HepG2 (cell line): ENCODE results near the gene APBA3. TPM values are rescaled to one million over a fixed set of nuclear protein-coding genes. Genes with fewer than 3 reads are reported as not detected.

Experiments used
- BCL3 ChIP-seq: sonication (generic); formaldehyde crosslinking; IDR thresholded peaks from 2 replicates; pipeline ENCODE4 v1.5.1; 2020; ENCODE audit warnings: mild to moderate bottlenecking, missing genetic modification reagents, moderate library complexity
- CC2D1A ChIP-seq: sonication (generic); formaldehyde crosslinking; IDR thresholded peaks from 2 replicates; pipeline ENCODE4 v1.8.1; 2023; ENCODE audit warnings: mild to moderate bottlenecking, missing genetic modification reagents
- ETV5 ChIP-seq: IDR thresholded peaks from 2 replicates; pipeline ENCODE4 v1.6.1; 2018; ENCODE audit warnings: missing biosample characterization, missing genetic modification reagents, inconsistent platforms, borderline replicate concordance
- GATAD1 ChIP-seq: IDR thresholded peaks from 2 replicates; pipeline ENCODE4 v1.6.1; 2016; ENCODE audit warnings: missing genetic modification reagents, missing compliant biosample characterization
- KLF9 ChIP-seq: IDR thresholded peaks from 2 replicates; pipeline ENCODE4 v1.6.1; 2016; ENCODE audit warnings: low read depth
- MEIS2 ChIP-seq: sonication (generic); formaldehyde crosslinking; IDR thresholded peaks from 2 replicates; pipeline ENCODE4 v1.9.0; 2021; ENCODE audit warnings: mild to moderate bottlenecking, missing genetic modification reagents
- MLLT10 ChIP-seq: sonication (generic); formaldehyde crosslinking; IDR thresholded peaks from 2 replicates; pipeline ENCODE4 v1.4.0; 2020; ENCODE audit warnings: missing genetic modification reagents
- NONO ChIP-seq, 2 experiments: fragments of 450-650 bp in 1 of 2; sonication (generic) in 1 of 2; formaldehyde crosslinking in 1 of 2; IDR thresholded peaks in 1 of 2; conservative IDR thresholded peaks in 1 of 2; 2 replicates each; pipeline versions ENCODE4 v1.6.1 to v1.8.0; 2017 to 2022; ENCODE audit warnings: mild to moderate bottlenecking in 1 of 2, missing genetic modification reagents in 1 of 2, moderate library complexity in 1 of 2
- RXRA ChIP-seq: sonication (generic); formaldehyde crosslinking; IDR thresholded peaks from 2 replicates; pipeline ENCODE4 v1.5.1; 2020; ENCODE audit warnings: missing genetic modification reagents
- TBP ChIP-seq: sonication (generic); formaldehyde crosslinking; IDR thresholded peaks from 2 replicates; pipeline ENCODE4 v1.5.0; 2020; ENCODE audit warnings: missing genetic modification reagents
- TBX3 ChIP-seq: fragments of 450-650 bp; IDR thresholded peaks from 2 replicates; pipeline ENCODE4 v1.6.1; 2017; ENCODE audit warnings: antibody characterized with exemption, mild to moderate bottlenecking, inconsistent platforms, borderline replicate concordance
- THRA ChIP-seq: sonication (generic); formaldehyde crosslinking; IDR thresholded peaks from 2 replicates; pipeline ENCODE4 v1.4.0; 2020; ENCODE audit warnings: missing genetic modification reagents, borderline replicate concordance
- TMF1 ChIP-seq: sonication (generic); formaldehyde crosslinking; IDR thresholded peaks from 2 replicates; pipeline ENCODE4 v1.8.1; 2022; ENCODE audit warnings: low read depth, missing genetic modification reagents
- TOE1 ChIP-seq: sonication (generic); formaldehyde crosslinking; IDR thresholded peaks from 2 replicates; pipeline ENCODE4 v1.4.0; 2020; ENCODE audit warnings: mild to moderate bottlenecking, missing genetic modification reagents
- ZFP36 ChIP-seq: fragments of 150-350 bp; IDR thresholded peaks from 2 replicates; pipeline ENCODE4 v1.6.1; 2018; ENCODE audit warnings: borderline replicate concordance, low read length, low read depth; ENCODE audit not compliant: partially characterized antibody
- ZNF280D ChIP-seq: sonication (generic); formaldehyde crosslinking; IDR thresholded peaks from 2 replicates; pipeline ENCODE4 v1.5.1; 2020; ENCODE audit warnings: mild to moderate bottlenecking, missing genetic modification reagents
- ZNF354B ChIP-seq: sonication (generic); formaldehyde crosslinking; IDR thresholded peaks from 2 replicates; pipeline ENCODE4 v1.8.0; 2022; ENCODE audit warnings: mild to moderate bottlenecking, missing genetic modification reagents
- ZNF605 ChIP-seq: sonication (generic); formaldehyde crosslinking; IDR thresholded peaks from 2 replicates; pipeline ENCODE4 v1.8.0; 2022; ENCODE audit warnings: mild to moderate bottlenecking, missing genetic modification reagents
- ZNF709 ChIP-seq: sonication (generic); formaldehyde crosslinking; IDR thresholded peaks from 2 replicates; pipeline ENCODE4 v1.5.0; 2020; ENCODE audit warnings: mild to moderate bottlenecking, missing genetic modification reagents
- ZNF780A ChIP-seq: sonication (generic); formaldehyde crosslinking; IDR thresholded peaks from 2 replicates; pipeline ENCODE4 v1.8.0; 2022; ENCODE audit warnings: mild to moderate bottlenecking, missing genetic modification reagents, moderate library complexity
- polyA plus RNA-seq, 8 experiments: library from polyadenylated mRNA; depleted of rRNA in 3 of 8; stranded (reverse) in 7 of 8; unstranded in 1 of 8; fragments of >200 nt; fragmentation: Illumina TruSeq in 4 of 8; extraction: Trizol in 4 of 8; gene quantifications; 2 replicates each; pipeline versions ENCODE4 v1.2.1 to v1.2.3, GENCODE V29; 2011 to 2016; ENCODE audit warnings: low read depth in 4 of 8, missing spikeins in 1 of 8, mixed read lengths in 1 of 8; ENCODE audit not compliant: insufficient read depth in 1 of 8
- total RNA-seq, 5 experiments: library from RNA; depleted of rRNA; stranded (reverse); fragments of >200 nt; fragmentation: Illumina TruSeq; extraction: Trizol; gene quantifications; 2 replicates each; pipeline ENCODE4 v1.2.3, GENCODE V29; 2016; ENCODE audit warnings: low read depth in 1 of 5
- TF ChIP-seq, protein P1 (sequence below): sonication (generic); formaldehyde crosslinking; IDR thresholded peaks from 2 replicates; pipeline ENCODE4 v1.8.1; 2023; ENCODE audit warnings: missing genetic modification reagents, mild to moderate bottlenecking, borderline replicate concordance
- TF ChIP-seq, protein P2 (sequence below): sonication (generic); formaldehyde crosslinking; IDR thresholded peaks from 2 replicates; pipeline ENCODE4 v1.4.0; 2020; ENCODE audit warnings: mild to moderate bottlenecking, missing genetic modification reagents
- TF ChIP-seq, protein P3 (sequence below): IDR thresholded peaks from 2 replicates; pipeline ENCODE4 v1.6.1; 2016; ENCODE audit warnings: missing compliant biosample characterization, missing genetic modification reagents, borderline replicate concordance

The APBA3 gene
- total and polyA plus RNA-seq, 2 of the 13 experiments (the other 11 are each of a cell fraction or from before 2014, with no cell fraction given): 14.2 to 14.3 TPM

DNA sequence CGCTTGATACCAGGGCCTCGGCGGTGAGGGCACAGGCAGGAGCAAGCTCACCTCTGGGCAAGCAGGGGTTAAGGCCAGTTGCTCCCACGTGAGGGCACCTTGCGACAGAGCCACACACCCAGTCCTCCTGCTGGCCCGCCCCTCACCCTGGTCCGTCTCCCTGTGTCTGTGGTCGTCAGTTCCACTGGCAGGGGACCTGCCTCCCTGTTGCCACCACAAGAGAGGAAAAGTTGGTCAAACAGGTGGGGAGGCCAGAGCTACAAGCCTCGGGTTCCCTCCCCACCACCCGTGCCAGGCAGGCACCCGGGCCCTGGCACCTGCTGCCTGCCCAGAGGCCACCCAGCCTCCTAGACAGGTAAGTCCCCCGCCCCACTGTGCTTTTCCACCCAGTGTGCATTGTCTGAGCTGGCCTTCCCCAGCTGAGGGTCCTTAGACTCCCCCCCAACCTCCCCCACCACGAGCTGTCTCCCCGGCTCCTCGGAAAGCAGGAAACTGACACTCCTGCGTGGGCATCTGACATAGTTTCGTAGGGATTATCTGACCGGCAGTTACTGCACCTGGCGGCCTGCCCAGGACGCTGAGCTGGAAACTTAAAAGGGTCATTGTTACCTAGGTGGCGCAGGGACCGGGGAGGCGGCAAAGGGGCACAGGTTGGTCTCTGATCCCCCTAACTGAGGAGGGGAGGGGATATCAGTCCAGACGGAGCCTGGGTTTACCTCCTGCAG lies 53.1 kb downstream of the APBA3 start, which contains the start of gene TJP3 (continued):
- TF ChIP-seq TBP (CRISPR knock-in tag): no peak
- TF ChIP-seq ZFP36: no peak
- no peak for TF ChIP-seq TMF1 (CRISPR knock-in tag)
- TF ChIP-seq MEIS2 (CRISPR knock-in tag): no peak
- TF ChIP-seq ZNF280D (CRISPR knock-in tag): no peak
- no peak for TF ChIP-seq ZNF780A (CRISPR knock-in tag)
- no peak for TF ChIP-seq NONO (IDR thresholded peaks at IDR 0.05)
- no peak; the same call in 1 of the 2 replicates for TF ChIP-seq NONO (CRISPR knock-in tag; conservative IDR thresholded peaks at IDR 0.05)
- TF ChIP-seq, protein P1, sequence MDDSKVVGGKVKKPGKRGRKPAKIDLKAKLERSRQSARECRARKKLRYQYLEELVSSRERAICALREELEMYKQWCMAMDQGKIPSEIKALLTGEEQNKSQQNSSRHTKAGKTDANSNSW (CRISPR knock-in tag): no peak
- peak; percentile 49; the same call in 1 of the 2 replicates for TF ChIP-seq ETV5
- TF ChIP-seq ZNF605: no peak
- TF ChIP-seq, protein P2, sequence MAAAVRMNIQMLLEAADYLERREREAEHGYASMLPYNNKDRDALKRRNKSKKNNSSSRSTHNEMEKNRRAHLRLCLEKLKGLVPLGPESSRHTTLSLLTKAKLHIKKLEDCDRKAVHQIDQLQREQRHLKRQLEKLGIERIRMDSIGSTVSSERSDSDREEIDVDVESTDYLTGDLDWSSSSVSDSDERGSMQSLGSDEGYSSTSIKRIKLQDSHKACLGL (CRISPR knock-in tag): no peak
- TF ChIP-seq CC2D1A: no peak
- TF ChIP-seq THRA (CRISPR knock-in tag): peak; percentile 34; the same call in 1 of the 2 replicates
- TF ChIP-seq BCL3 (CRISPR knock-in tag): no peak
- TF ChIP-seq MLLT10 (CRISPR knock-in tag): no peak
- no peak for TF ChIP-seq ZNF354B (CRISPR knock-in tag)
- TF ChIP-seq, protein P3, sequence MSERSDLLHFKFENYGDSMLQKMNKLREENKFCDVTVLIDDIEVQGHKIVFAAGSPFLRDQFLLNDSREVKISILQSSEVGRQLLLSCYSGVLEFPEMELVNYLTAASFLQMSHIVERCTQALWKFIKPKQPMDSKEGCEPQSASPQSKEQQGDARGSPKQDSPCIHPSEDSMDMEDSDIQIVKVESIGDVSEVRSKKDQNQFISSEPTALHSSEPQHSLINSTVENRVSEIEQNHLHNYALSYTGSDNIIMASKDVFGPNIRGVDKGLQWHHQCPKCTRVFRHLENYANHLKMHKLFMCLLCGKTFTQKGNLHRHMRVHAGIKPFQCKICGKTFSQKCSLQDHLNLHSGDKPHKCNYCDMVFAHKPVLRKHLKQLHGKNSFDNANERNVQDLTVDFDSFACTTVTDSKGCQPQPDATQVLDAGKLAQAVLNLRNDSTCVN: no peak
- TF ChIP-seq ZNF709 (CRISPR knock-in tag): no peak
- TF ChIP-seq RXRA (CRISPR knock-in tag): no peak; the same call in 1 of the 2 replicates
- TF ChIP-seq TOE1 (CRISPR knock-in tag): no peak
- no peak for TF ChIP-seq TBX3
- no peak for TF ChIP-seq GATAD1
- TF ChIP-seq KLF9 (CRISPR knock-in tag): no peak
